GM12878 (cell line): ENCODE data around the gene DGKQ. TPM values are rescaled to one million over a fixed set of nuclear protein-coding genes. Genes with fewer than 3 reads are reported as not detected.

Experiments used
- ATAC-seq: fragments of 200-7000 bp; cut with Tn5 transposase; 3 replicates; pipeline ENCODE4 v1.9.1; 2020; ENCODE audit warnings: mild to moderate bottlenecking, moderate library complexity
- BruUV-seq: library from RNA; stranded (reverse); fragments of 400-500 nt; replicated peaks from 2 replicates; lab custom pipeline; 2021; lab: Mats Ljungman, UMichigan
- CTCF ChIA-PET: fragments of 300-600 bp; sonication (Branson Sonifier 250); formaldehyde crosslinking; extraction: SDS; loops from one replicate; lab custom pipeline; 2021; ENCODE audit warnings: inconsistent platforms; lab: Yijun Ruan, JAX
- POLR2A ChIA-PET: fragments of 350-600 bp; formaldehyde crosslinking; extraction: SDS; loops from one replicate; lab custom pipeline; 2021; ENCODE audit warnings: inconsistent platforms; lab: Charles Lee
- RAD21 ChIA-PET: fragments of 300-600 bp; sonication (Branson Sonifier 250); formaldehyde crosslinking; loops from one replicate; lab custom pipeline; 2023; ENCODE audit warnings: antibody characterized with exemption; ENCODE audit not compliant: unreplicated experiment; lab: Charles Lee
- SMC1A ChIA-PET: fragments of 300-600 bp; sonication (Branson Sonifier 250); formaldehyde crosslinking; loops from one replicate; lab custom pipeline; 2023; ENCODE audit not compliant: unreplicated experiment, uncharacterized antibody; lab: Charles Lee
- DNase-seq: peaks from one replicate; pipeline ENCODE4 v3.0.0-alpha.2; 2011; ENCODE audit warnings: low read depth, low spot score
- FAIRE-seq: peaks from 3 replicates; lab custom pipeline; 2011; peaks lifted over from hg19 to GRCh38; lab: Jason Lieb, UNC
- H2AFZ ChIP-seq: 2 replicates; pipeline ENCODE4 v1.6.0; 2011; ENCODE audit warnings: low read depth, low read length, control low read depth; ENCODE audit not compliant: control insufficient read depth
- H3K27ac ChIP-seq: 2 replicates; pipeline ENCODE4 v1.5.1; 2011; ENCODE audit warnings: control low read depth; ENCODE audit not compliant: control insufficient read depth, insufficient read depth
- H3K27me3 ChIP-seq, 2 experiments: replicated peaks in 1 of 2; 2 replicates each; pipeline versions ENCODE4 v1.6.0 to v1.6.1; 2011; ENCODE audit warnings: low read length in 1 of 2; ENCODE audit not compliant: control insufficient read depth in 2 of 2, insufficient read depth in 2 of 2
- H3K36me3 ChIP-seq, 2 experiments: 2 replicates each; pipeline ENCODE4 v1.5.1; 2011; ENCODE audit warnings: low read length in 1 of 2; ENCODE audit not compliant: control insufficient read depth in 2 of 2, insufficient read depth in 2 of 2
- H3K4me1 ChIP-seq: 2 replicates; pipeline ENCODE4 v1.6.1; 2011; ENCODE audit warnings: mild to moderate bottlenecking, low read length, moderate library complexity, mixed read lengths; ENCODE audit not compliant: control insufficient read depth, insufficient read depth
- H3K4me2 ChIP-seq: 2 replicates; pipeline ENCODE4 v1.6.0; 2011; ENCODE audit warnings: control low read depth; ENCODE audit not compliant: control insufficient read depth, insufficient read depth
- H3K4me3 ChIP-seq: fragments of 200-600 bp; sonication (generic); 2 replicates; pipeline ENCODE4 v1.5.1; 2016
- H3K79me2 ChIP-seq: 2 replicates; pipeline ENCODE4 v1.6.0; 2011; ENCODE audit warnings: low read length; ENCODE audit not compliant: control insufficient read depth, insufficient read depth
- H3K9ac ChIP-seq: 2 replicates; pipeline ENCODE4 v1.8.0; 2011; ENCODE audit warnings: low read length, control low read depth, mixed read lengths; ENCODE audit not compliant: control insufficient read depth, insufficient read depth
- H3K9me3 ChIP-seq: replicated peaks from 3 replicates; pipeline ENCODE4 v1.5.1; 2011; ENCODE audit warnings: mild to moderate bottlenecking, low read length; ENCODE audit not compliant: control insufficient read depth, insufficient read depth
- H4K20me1 ChIP-seq: 2 replicates; pipeline ENCODE4 v1.6.0; 2011; ENCODE audit not compliant: control insufficient read depth, insufficient read depth
- KLF5 ChIP-seq: fragments of 450-650 bp; IDR thresholded peaks from 2 replicates; pipeline ENCODE4 v1.6.1; 2014; ENCODE audit warnings: mild to moderate bottlenecking; ENCODE audit not compliant: partially characterized antibody
- NRF1 ChIP-seq: conservative IDR thresholded peaks from 2 replicates; pipeline ENCODE4 v1.6.1; 2011; ENCODE audit warnings: mild to moderate bottlenecking, low read depth, low read length, improper control_type of control experiment
- RCOR1 ChIP-seq: conservative IDR thresholded peaks from 2 replicates; pipeline ENCODE4 v1.6.1; 2012; ENCODE audit warnings: low read depth, low read length, improper control_type of control experiment
- TCF12 ChIP-seq: IDR thresholded peaks from 2 replicates; pipeline ENCODE4 v1.6.1; 2011; ENCODE audit warnings: low read depth, mild to moderate bottlenecking, low read length
- WGBS: methylation state at CpG from one replicate; pipeline ENCODE4 v1.1.6; 2016; ENCODE audit warnings: low lambda C conversion rate; ENCODE audit not compliant: insufficient replicate concordance, insufficient coverage; ENCODE audit errors: missing lambda C conversion rate; 5-methylcytosine and 5-hydroxymethylcytosine counted together
- in situ Hi-C: fragments of 300-500 bp; cut with MboI; formaldehyde crosslinking; loops from 9 replicates; pipeline ENCODE4 v1.14.3; 2018; ENCODE audit warnings: mixed read lengths
- intact Hi-C: fragments of 100-400 bp; cut with micrococcal nuclease; formaldehyde crosslinking; loops from one replicate; pipeline ENCODE4 v1.14.2; 2022; ENCODE audit not compliant: unreplicated experiment
- polyA plus RNA-seq, 11 experiments: library from polyadenylated mRNA; depleted of rRNA in 4 of 11; unstranded in 6 of 11; stranded (reverse) in 5 of 11; fragments of >200 nt; fragmentation: Nextera tagmentation in 4 of 11; fragmentation: Illumina TruSeq in 1 of 11; extraction: Ambion mirVana in 4 of 11; extraction: Trizol in 1 of 11; gene quantifications; 1 replicate in 1 of 11; 2 replicates in 10 of 11; pipeline versions ENCODE4 v1.2.1 to v1.2.3, GENCODE V29; 2011 to 2016; ENCODE audit warnings: inconsistent platforms in 2 of 11, missing spikeins in 2 of 11, low read depth in 1 of 11
- total RNA-seq, 4 experiments: library from RNA; depleted of rRNA in 3 of 4; stranded (reverse); fragments of >200 nt in 3 of 4; fragmentation: Illumina TruSeq in 1 of 4; extraction: Trizol in 1 of 4; gene quantifications; 2 replicates each; pipeline versions ENCODE4 v1.2.1 to v1.2.3, GENCODE V29; 2013 to 2021
- TF ChIP-seq, protein P1 (sequence below), 3 experiments: IDR thresholded peaks in 2 of 3; conservative IDR thresholded peaks in 1 of 3; 2 replicates each; pipeline ENCODE4 v1.5.1; 2011; ENCODE audit warnings: low read depth in 3 of 3, low read length in 3 of 3, mild to moderate bottlenecking in 3 of 3, control low read depth in 2 of 3, moderate library complexity in 2 of 3, inconsistent platforms in 1 of 3, mixed read lengths in 1 of 3; ENCODE audit not compliant: control insufficient read depth in 2 of 3, insufficient read depth in 1 of 3; ENCODE audit errors: extremely low read depth in 1 of 3

The DGKQ gene
- total and polyA plus RNA-seq, 10 of the 15 experiments (the other 5 are each of a cell fraction or from before 2014, with no cell fraction given), result 0.11 to 10.5 (median 1.4) TPM

- Histone ChIP-seq H2AFZ (no peak overlapping the region), H3K9me3 (no peaks in the 10 kb centered on the region; the same call in 2 of the 3 replicates), H3K27me3 (peaks cover 0 to 3% of the 10 kb centered on the region in 2 experiments; a peak in 2 of 4 replicates), H3K79me2 (no peaks in the 10 kb centered on the region), H3K4me2 (no peak overlapping the region), H3K4me3 (no peak overlapping the region), H3K4me1 (peaks cover 4% of the 10 kb centered on the region), H3K9ac (no peak overlapping the region), H3K36me3 (no peaks in the 10 kb centered on the region), H3K27ac (no peak overlapping the region), H4K20me1 (no peaks in the 10 kb centered on the region; the same call in 1 of the 2 replicates)
- 38% methylated on average over 8 of the region's 8 CpGs for WGBS
- SMC1A ChIA-PET, result no interaction called here
- intact Hi-C loops, result no loop called here
- no peak for ATAC-seq
- POLR2A ChIA-PET, result no interaction called here
- no peak for TF ChIP-seq KLF5
- no peak for TF ChIP-seq TCF12
- TF ChIP-seq, protein P1, sequence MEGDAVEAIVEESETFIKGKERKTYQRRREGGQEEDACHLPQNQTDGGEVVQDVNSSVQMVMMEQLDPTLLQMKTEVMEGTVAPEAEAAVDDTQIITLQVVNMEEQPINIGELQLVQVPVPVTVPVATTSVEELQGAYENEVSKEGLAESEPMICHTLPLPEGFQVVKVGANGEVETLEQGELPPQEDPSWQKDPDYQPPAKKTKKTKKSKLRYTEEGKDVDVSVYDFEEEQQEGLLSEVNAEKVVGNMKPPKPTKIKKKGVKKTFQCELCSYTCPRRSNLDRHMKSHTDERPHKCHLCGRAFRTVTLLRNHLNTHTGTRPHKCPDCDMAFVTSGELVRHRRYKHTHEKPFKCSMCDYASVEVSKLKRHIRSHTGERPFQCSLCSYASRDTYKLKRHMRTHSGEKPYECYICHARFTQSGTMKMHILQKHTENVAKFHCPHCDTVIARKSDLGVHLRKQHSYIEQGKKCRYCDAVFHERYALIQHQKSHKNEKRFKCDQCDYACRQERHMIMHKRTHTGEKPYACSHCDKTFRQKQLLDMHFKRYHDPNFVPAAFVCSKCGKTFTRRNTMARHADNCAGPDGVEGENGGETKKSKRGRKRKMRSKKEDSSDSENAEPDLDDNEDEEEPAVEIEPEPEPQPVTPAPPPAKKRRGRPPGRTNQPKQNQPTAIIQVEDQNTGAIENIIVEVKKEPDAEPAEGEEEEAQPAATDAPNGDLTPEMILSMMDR (IDR thresholded peaks at IDR 0.05 in 2 of 3, conservative IDR thresholded peaks at IDR 0.05 in 1 of 3; ENCODE audit: control insufficient read depth in 2 of 3, extremely low read depth in 1 of 3, insufficient read depth in 1 of 3, low read depth in 3 of 3, low read length in 3 of 3), result peak in 1 of 3 experiments; percentile 27; a peak in 1 of 6 replicates
- TF ChIP-seq RCOR1, result no peak
- TF ChIP-seq NRF1, result no peak
- in situ Hi-C loops, result no loop called here
- CTCF ChIA-PET, result no interaction called here
- RAD21 ChIA-PET, result no interaction called here
- BruUV-seq, result no TSS peak
- no peak for FAIRE-seq
- no peak for DNase-seq
These were observed 41.8 kb upstream of the DGKQ start for GRCh38 chr4:1015179-1015578.
